ENCODE results near the gene FMN1. TPM values are rescaled to one million over a fixed set of nuclear protein-coding genes. Genes with fewer than 3 reads are reported as not detected.

FMN1 gene
- total and polyA plus RNA-seq, 10 of the 15 experiments (the other 5 are each of a cell fraction or from before 2014, with no cell fraction given): 0.05 to 0.16 (median 0.08) TPM; not detected in 4

GRCh38 chr15:33093222-33093621 lies 101.3 kb downstream of the FMN1 start:
- Histone ChIP-seq H3K4me2 (ENCODE audit: control insufficient read depth, insufficient read depth) (no peak overlapping the region), H3K4me1 (ENCODE audit: control insufficient read depth, insufficient read depth, low read length) (no peaks in the 10 kb centered on the region), H2AFZ (ENCODE audit: control insufficient read depth, low read depth, low read length) (no peak overlapping the region), H3K36me3 (ENCODE audit: control insufficient read depth in 2 of 2, insufficient read depth in 2 of 2, low read length in 1 of 2) (no peaks in the 10 kb centered on the region), H3K9ac (ENCODE audit: control insufficient read depth, insufficient read depth, low read length) (no peak overlapping the region), H4K20me1 (ENCODE audit: control insufficient read depth, insufficient read depth) (no peaks in the 10 kb centered on the region), H3K79me2 (ENCODE audit: control insufficient read depth, insufficient read depth, low read length) (no peaks in the 10 kb centered on the region), H3K4me3 (no peak overlapping the region), H3K27ac (ENCODE audit: control insufficient read depth, insufficient read depth) (no peak overlapping the region), H3K27me3 (replicated peaks in 1 of 2; ENCODE audit: control insufficient read depth in 2 of 2, insufficient read depth in 2 of 2, low read length in 1 of 2) (peaks cover 0 to 2% of the 10 kb centered on the region in 2 experiments), H3K9me3 (replicated peaks; ENCODE audit: control insufficient read depth, insufficient read depth, low read length) (no peaks in the 10 kb centered on the region)
- in situ Hi-C loops (cut with MboI) (loop anchor here (5.0 kb wide), 1 partner anchor 34 kb away; no protein-coding TSS in a partner anchor), intact Hi-C loops (cut with micrococcal nuclease; ENCODE audit: unreplicated experiment) (no loop called here)
- CTCF ChIA-PET: interaction anchor here (0.7 to 1.6 kb wide), 2 partner anchors 10 to 442 kb away, joined by 3 read pairs; no protein-coding TSS in a partner anchor
- no peak for TF ChIP-seq ZNF217 (IDR thresholded peaks at IDR 0.05)
- POLR2A ChIA-PET: no interaction called here
- SMC1A ChIA-PET (ENCODE audit: uncharacterized antibody, unreplicated experiment): interaction anchor here (0.9 to 1.3 kb wide), 2 partner anchors 10 to 62 kb away, joined by 3 to 4 read pairs; no protein-coding TSS in a partner anchor
- no peak for ATAC-seq
- RAD21 ChIA-PET (ENCODE audit: unreplicated experiment): no interaction called here
- DNase-seq (ENCODE audit: low read depth, low spot score): no peak
- FAIRE-seq: no peak
- BruUV-seq (replicated peaks): no TSS peak
- 25% methylated on average over 2 of the region's 2 CpGs for WGBS (ENCODE audit: insufficient coverage, insufficient replicate concordance, low lambda C conversion rate, missing lambda C conversion rate)

DNA sequence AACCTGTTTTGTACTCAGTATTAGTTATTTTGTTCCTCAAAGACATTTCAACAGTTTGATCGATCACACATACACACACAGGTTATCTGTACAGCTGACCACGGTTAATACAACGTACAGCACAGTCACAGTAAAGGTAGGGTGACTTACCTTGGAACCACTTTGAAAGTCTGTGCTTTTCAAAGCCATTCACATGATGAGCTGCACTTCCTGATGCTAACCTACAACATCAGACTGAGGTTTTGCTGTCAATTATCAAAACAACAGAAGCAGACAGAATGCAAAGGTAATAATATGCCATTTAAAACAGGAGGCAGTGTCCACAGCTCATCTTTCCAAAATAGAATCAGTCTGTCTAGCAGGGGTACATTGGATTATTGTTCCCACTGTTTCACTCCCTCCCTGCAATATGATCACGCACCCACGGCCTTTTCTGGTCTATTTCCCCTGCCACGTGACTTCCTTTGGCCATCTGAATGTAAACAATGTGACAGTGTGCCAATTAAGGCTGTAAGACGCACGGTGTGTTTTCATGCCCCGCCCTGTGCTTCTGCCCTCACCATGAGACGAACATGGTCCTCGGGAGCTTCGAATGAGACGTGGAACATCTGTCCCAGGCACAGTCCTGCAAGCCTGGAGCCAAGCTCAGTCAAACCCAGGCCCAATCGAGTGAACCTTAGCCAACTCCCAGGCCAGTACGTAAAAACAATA lies 102.4 kb downstream of the FMN1 start:
- ATAC-seq (no peak), FAIRE-seq (no peak), DNase-seq (ENCODE audit: low read depth, low spot score) (no peak)
- Histone ChIP-seq H2AFZ (ENCODE audit: control insufficient read depth, low read depth, low read length) (no peak overlapping the region), H3K9ac (ENCODE audit: control insufficient read depth, insufficient read depth, low read length) (no peak overlapping the region), H3K27me3 (replicated peaks in 1 of 2; ENCODE audit: control insufficient read depth in 2 of 2, insufficient read depth in 2 of 2, low read length in 1 of 2) (peaks cover 0 to 2% of the 10 kb centered on the region in 2 experiments; a peak in 3 of 4 replicates), H3K4me2 (ENCODE audit: control insufficient read depth, insufficient read depth) (no peak overlapping the region), H3K4me1 (ENCODE audit: control insufficient read depth, insufficient read depth, low read length) (no peaks in the 10 kb centered on the region), H3K79me2 (ENCODE audit: control insufficient read depth, insufficient read depth, low read length) (no peaks in the 10 kb centered on the region), H3K4me3 (no peak overlapping the region), H3K36me3 (ENCODE audit: control insufficient read depth in 2 of 2, insufficient read depth in 2 of 2, low read length in 1 of 2) (no peaks in the 10 kb centered on the region), H4K20me1 (ENCODE audit: control insufficient read depth, insufficient read depth) (no peaks in the 10 kb centered on the region), H3K9me3 (replicated peaks; ENCODE audit: control insufficient read depth, insufficient read depth, low read length) (no peaks in the 10 kb centered on the region), H3K27ac (ENCODE audit: control insufficient read depth, insufficient read depth) (no peak overlapping the region)
- TF ChIP-seq ZNF207 (IDR thresholded peaks at IDR 0.05; ENCODE audit: borderline replicate concordance) (no peak), TCF12 (IDR thresholded peaks at IDR 0.05; ENCODE audit: low read depth, low read length) (no peak), SPI1 (IDR thresholded peaks at IDR 0.05; ENCODE audit: borderline replicate concordance, insufficient read depth, low read depth, low read length) (no peak), BCLAF1 (IDR thresholded peaks at IDR 0.05) (no peak), MTA2 (IDR thresholded peaks at IDR 0.05; ENCODE audit: low read depth) (no peak), E4F1 (IDR thresholded peaks at IDR 0.05; ENCODE audit: borderline replicate concordance, partially characterized antibody) (no peak)
- intact Hi-C loops (cut with micrococcal nuclease; ENCODE audit: unreplicated experiment) (no loop called here), in situ Hi-C loops (cut with MboI) (loop anchor here (5.0 kb wide), 1 partner anchor 35 kb away; no protein-coding TSS in a partner anchor)
- ChIA-PET POLR2A (no interaction called here), SMC1A (ENCODE audit: uncharacterized antibody, unreplicated experiment) (interaction anchor here (1.3 kb wide), 1 partner anchor 63 kb away, joined by 4 read pairs; no protein-coding TSS in a partner anchor), CTCF (interaction anchor here (0.8 to 1.8 kb wide), 3 partner anchors 40 to 441 kb away, joined by 3 to 5 read pairs (median 3); no protein-coding TSS in a partner anchor), RAD21 (ENCODE audit: unreplicated experiment) (interaction anchor here (1.2 kb wide), 1 partner anchor 37 kb away, joined by 3 read pairs; no protein-coding TSS in a partner anchor)
- WGBS (ENCODE audit: insufficient coverage, insufficient replicate concordance, low lambda C conversion rate, missing lambda C conversion rate): 25% methylated on average over 15 of the region's 15 CpGs
- BruUV-seq (replicated peaks): no TSS peak

Measured in GM12878 (cell line).